Stimulated activated CD8-positive, alpha-beta memory T cell treated with anti-CD3 and anti-CD28 coated beads, Interleukin-4, amount 100 ng/mL, for 24 hours (primary cell): ENCODE measurements around the gene LDHAL6A.

Experiments used
- DNase-seq: peaks from one replicate; pipeline ENCODE4 v3.0.0-alpha.2; 2020; ENCODE audit warnings: low read depth

Gene LDHAL6A

DNA sequence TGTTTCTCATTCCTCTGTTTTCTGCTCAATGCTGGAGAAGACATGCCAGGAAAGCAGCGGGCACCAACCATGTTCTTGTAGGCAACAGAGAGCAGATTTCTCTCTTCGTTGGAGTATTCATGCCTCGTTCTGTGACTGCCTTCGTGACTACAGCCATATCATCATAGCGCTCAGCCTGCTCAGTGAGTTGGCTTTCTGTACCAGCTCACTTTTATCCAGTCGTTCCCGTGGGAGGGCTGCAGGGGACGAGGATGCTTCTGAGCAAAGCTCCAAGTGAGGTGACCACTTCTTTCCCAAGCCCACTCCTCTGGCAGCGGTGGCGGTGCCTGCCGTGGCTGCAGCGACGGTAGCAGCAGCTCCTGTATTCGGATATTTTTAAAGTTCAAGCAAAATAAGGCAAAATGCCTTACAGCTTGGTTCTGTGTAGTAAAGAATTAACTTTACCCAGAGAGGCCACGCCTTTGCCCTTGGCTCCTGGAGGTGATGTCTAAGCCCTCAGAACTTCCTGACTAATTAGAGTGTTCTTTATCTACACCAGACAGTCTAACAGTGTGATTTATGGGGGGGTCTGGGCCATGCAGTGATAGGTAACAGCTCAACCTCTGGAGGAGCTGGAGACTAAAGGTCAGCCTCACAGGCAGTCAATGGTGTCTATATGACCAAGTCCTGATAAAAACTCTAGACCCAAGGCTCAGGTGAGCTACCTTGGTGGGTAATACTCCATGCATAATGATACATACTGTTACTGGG is 35.3 kb downstream of the LDHAL6A start:
- DNase-seq: no peak

DNA sequence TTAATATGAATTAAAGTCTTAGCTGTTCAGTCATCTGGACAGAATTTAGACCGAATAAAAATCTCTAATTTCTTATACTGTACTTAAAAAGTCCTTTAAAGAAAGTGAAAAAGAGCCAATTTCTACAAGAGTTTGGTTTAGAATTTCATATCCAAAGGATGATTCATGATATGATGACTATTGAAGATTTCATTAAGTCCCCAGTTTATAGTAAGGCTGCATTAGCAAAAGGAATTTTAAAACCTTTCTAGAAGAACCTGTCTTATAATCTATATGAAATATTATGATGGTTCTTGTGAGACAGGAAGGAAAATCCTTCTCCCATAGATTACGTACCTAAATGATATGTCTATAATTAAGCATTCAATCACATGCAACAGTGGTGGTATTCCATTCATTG is 36.3 kb downstream of the LDHAL6A start:
- DNase-seq: no peak

DNA sequence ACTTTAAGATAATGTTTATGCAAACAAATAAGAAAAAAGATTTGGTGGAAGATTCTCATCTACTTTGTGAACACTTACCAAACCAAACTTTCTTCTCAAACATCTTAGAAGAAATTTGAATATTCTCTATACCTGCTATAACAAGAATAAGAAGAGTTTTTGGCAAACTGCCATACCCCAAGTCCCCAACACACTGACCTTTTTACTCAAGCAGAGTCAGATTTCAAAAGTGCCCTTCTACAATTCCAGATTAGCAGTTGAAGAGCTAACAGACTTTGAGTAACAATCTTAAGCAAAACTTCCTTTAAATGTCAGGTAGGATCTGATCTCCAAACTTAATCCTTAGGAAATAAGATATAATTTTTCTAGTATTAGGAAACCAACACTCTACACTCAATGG is 37.2 kb downstream of the LDHAL6A start:
- no peak for DNase-seq

DNA sequence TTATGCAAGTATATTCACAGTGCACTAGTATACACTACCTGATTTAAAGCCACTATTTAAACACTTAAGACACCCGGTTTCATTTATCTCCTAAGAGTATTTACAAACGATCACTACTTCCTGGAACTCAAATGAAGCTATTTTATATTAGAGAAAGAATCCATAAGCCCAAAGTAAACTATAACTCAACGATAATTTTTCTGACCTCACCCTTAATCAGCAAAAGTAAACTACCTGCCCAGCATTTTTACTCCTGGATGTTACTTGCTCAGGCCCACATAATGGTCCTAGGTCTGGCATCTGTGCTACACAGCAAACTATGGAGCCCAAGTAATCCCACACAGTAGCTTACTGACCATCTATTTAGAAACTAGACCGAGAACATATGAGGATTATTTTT is 37.7 kb downstream of the LDHAL6A start:
- no peak for DNase-seq

DNA sequence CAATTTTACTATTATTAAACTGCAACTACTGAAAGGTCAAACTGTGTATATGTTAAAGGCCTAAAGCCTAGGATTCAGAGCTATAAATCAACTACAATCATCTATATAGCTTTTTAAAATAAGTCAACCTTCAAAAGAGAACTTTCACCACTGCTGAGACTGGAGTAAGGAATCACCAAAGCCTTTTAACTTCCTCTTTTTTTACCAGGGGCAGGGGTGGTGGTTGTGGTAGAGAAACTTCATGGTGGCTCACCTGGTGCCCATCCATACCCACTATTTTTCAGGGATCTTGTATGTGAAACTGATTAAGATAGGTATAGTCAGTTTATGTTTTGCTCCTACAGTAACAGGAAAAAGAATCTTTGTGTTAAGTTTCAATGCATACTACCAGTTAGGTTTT is 39.6 kb downstream of the LDHAL6A start:
- no peak for DNase-seq

DNA sequence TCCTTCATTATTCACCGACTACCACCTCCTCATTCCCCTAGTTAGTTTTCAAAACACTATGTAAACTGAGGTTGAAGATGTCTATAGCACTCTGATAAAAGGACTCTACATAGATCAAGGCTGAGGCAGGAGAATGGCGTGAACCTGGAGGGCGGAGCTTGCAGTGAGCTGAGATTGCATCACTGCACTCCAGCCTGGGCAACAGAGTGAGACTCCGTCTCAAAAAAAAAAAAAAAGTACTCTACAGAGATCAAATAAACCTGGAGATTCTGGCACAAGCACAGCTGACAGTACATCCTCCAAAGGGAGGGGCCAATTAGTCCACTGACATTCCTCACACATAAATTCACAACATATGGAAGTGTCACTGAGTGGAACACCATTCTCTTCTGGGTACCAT is 40.0 kb downstream of the LDHAL6A start:
- DNase-seq: no peak

DNA sequence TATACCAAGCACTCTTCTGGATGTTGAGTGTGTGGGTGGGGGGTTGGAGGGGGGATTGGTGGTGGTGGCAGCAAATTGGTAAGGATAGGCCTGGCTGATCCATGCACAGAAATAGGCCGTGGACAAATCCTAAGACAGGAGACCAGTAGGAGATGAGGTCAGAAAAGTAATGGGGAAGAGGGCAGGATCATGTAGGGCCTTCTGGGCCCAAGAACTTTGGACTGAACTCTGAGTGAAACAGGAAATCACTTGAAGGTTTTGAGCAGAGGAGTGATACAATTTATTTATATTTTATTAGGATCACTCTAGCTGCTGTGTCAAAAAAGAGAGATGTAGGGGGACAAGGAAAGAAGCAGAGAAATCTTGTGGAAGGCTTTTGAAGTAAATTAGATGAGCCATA is 42.4 kb downstream of the LDHAL6A start:
- DNase-seq: no peak

DNA sequence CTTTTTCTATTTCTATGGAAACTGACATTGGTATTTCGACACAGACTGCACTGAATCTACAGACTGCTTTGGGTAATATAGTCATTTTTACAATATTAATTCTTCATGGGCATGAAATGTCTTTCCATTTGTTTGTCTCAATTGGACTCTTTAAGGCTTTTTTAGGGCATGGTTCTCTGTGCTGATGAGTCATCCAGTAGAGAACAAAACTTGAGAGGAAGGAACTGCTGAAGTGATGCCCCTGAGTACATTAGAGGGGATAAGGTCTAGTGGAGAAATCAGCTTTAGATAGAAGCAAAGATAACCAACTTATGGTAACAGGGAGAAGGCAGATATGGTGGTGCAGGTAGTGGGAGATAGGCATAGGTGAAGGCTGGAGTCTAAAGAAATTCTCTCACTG is 46.0 kb downstream of the LDHAL6A start:
- no peak for DNase-seq

DNA sequence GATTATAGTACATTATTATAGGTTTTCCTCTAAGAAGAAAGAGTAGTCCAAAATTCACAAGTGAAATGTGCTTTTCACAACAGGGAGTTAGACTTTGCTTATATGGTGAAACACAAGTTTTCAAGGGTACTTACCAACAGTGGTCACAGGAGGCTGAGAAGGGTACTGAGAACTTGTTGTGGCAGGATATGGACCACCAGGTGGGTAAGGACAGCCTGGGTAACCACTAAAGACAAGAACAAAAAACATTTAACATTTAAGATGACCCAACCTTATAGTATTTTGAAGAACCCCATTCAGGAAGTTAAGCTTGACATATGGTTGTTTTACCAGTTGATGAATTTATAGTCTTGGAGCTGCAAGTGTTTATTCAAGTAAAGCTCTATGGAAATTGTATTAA is 46.7 kb downstream of the LDHAL6A start:
- no peak for DNase-seq

DNA sequence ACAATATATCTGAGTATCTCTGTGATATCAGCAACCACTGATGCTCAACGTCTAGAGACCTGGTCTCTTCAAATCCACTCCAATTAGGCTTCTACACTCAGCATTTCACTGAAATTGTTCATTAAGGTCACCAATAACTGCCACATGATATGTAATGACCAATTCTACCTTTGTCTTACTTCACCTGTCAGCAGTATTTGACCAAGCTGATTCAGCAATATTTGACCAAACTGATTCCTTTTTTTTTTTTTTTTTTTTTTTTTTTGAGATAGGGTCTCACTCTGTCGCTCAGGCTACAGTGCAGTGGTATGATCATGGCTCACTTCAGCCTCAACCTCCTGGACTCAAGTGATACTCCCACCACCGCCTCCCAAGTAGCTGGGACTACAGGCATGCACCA is 65.5 kb downstream of the LDHAL6A start:
- DNase-seq: no peak

DNA sequence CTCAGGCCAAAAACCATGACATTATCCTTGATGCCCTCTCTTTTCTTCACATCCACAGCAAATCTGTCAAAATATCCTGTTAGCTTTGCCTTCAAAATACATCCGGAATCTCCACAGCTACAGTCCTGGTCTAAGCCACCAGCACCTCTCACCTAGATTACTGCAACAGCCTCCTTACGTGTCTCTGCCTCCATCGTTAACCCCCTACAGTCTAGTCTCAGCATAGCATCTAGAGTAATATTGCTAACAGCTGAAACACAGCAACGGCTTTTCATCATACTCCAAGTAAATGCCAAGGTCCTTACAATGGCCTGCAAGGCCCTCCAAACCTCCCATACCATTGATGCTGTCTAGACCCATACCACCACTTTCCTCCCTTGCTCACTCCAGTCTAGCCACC is 66.7 kb downstream of the LDHAL6A start:
- no peak for DNase-seq

DNA sequence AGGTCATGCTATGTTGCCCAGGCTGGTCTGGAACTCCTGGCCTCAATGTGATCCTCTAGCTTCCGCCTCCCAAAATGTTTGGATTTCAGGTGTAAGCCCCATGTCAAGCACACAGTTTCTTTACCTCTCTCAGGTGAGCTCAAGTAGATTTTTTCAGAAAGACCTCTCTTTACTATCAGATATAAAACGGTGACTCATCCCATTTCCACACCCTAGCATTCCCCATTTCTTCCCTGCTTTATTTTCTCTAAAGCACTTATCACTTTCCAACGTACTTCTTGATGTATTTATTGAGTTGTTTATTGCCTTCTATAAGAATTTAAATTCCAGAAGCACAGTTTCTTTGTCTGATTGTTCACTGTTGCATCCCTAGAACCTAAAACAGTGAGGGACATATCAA is 67.4 kb downstream of the LDHAL6A start:
- DNase-seq: no peak

DNA sequence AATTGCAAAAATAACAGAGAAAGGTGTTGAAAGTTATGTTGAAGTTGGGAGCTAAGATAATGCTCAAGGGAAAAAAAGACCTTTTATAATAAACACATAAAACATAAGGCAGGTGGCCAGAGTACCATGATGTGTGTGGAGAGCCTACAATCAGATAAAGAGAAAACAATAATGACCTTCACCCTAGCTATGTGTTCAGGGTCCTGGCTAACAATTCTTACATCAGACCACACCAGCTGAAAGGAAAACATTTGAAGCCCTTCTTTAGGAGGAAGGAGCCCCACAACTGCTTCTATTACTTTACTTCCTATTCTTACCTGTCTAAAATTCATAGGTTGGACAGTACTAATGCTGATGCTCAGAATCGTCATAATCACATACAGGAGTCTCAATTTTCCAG is 68.6 kb downstream of the LDHAL6A start:
- DNase-seq: no peak

DNA sequence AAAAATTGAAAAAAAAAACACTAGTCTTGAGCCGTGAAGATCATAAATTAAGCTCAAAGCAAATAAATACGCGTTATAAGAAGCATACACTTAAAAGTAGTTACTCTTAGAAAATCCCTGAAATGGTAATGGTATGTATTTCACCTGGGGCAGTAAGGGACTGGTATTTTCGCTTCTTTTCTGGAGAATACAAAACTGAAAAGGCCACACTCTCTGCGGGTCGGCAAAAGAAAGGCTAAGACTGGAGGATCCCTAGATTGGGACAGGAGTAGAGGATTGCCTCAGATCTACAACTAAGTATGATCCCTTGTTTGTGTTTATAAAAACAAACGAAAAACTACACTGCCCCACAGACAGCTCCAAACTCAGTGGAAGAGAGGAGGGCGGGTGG is 70.5 kb downstream of the LDHAL6A start:
- no peak for DNase-seq

DNA sequence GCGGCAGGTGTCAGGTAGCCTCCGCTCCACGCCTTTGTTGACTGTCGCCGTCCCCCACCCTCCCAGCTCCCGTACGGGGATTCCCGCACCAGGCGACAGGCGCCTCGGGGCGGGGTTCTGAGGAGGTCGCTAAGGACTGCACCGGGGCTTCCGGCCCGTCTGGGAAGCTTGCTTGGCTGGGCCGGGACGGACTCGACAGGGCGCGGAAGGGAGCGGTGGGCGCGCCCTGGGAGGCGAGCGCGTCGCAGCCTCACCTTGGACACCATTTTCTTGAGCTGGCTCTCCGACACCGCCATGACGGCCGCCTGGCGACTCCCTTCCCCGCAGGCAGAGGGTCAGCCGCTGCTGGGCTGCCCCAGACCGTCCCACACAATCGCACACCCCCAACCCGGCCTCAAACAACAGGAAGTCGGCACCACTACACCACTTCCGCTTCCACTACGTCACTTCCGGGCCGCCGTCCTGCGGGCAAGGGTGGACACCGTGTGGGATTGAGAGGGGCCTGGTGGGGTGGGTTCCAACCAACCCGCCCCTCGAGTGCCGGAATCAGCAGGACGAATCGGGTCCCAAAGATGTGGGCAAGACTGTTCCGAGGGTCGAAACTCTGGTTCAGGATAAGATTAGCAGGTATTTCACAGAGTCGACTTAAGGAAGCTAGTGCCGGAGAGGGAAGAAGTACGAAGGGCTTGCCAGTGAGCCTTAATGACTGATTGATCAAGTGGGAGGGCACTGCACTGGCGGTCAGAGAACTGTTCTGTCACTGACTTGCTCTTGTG is 71.1 kb downstream of the LDHAL6A start, which contains the start of gene TSG101:
Gene TSG101 (minus strand): TSS at position 422 of the 776 bp plus-strand sequence. CDS start 126 bp downstream, at position 296.
- DNase-seq: peak; percentile 92

DNA sequence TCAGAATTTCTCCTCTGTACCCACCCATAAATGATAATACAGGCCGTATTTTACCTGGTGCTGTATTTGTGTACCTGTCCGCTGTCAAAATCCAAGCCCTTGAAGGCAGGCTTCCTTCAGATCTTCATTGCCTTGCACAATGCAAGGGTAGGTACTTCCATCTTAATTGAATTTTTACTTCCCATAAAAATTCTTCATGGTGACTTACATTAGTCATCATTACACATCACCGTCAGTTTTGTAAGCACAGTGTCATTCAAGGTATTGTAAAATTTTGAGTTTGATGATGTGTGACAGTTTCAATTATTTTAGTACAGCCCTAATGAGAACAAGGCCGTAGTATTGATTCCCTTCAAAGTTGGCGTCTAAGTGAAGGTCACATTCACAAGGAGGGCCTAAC is 71.9 kb downstream of the LDHAL6A start:
- no peak for DNase-seq
